Stimulated activated CD4-positive, alpha-beta T cell treated with anti-CD3 and anti-CD28 coated beads, Interleukin-12 subunit alpha, Interleukin-12 subunit beta, amount 100 ng/mL, for 4 hours (primary cell): ENCODE data around the gene TLR6.
"Not testable (repeated sequence)": the region's sequence is repeated elsewhere in the genome, so short reads cannot be mapped to it uniquely, and the experiment has no call there.

Experiments
- DNase-seq: peaks from one replicate; pipeline ENCODE4 v3.0.0-alpha.2; 2020

Gene TLR6

GRCh38 chr4:38818441-38818976 lies 38.1 kb downstream of the TLR6 start:
- DNase-seq, result no peak

GRCh38 chr4:38815885-38816782 lies 40.5 kb downstream of the TLR6 start:
- no peak for DNase-seq

GRCh38 chr4:38814386-38814785 lies 42.2 kb downstream of the TLR6 start:
- DNase-seq, result no peak

- DNase-seq, result no peak
Observed at GRCh38 chr4:38811297-38811696, 45.3 kb downstream of the TLR6 start.

- DNase-seq, result not testable (repeated sequence)
Observed at GRCh38 chr4:38807462-38807861, 49.2 kb downstream of the TLR6 start.

- DNase-seq, result not testable (repeated sequence)
Observed at GRCh38 chr4:38806251-38806650, 50.4 kb downstream of the TLR6 start.

- DNase-seq, result no peak
Observed at GRCh38 chr4:38805530-38806145, 51.0 kb downstream of the TLR6 start.

- DNase-seq, result no peak
Observed at GRCh38 chr4:38804654-38805295, 51.8 kb downstream of the TLR6 start, which contains the start of gene TLR1. Gene TLR1, minus strand, starts transcription at chr4:38804791. Its CDS starts 5,960 bp downstream, at chr4:38798831.

GRCh38 chr4:38803833-38804653 lies 52.6 kb downstream of the TLR6 start:
- DNase-seq, result no peak

- no peak for DNase-seq
Observed at GRCh38 chr4:38802561-38803355, 53.9 kb downstream of the TLR6 start.

- no peak for DNase-seq
Observed at GRCh38 chr4:38800961-38801450, 55.6 kb downstream of the TLR6 start.

GRCh38 chr4:38800366-38800765 lies 56.3 kb downstream of the TLR6 start:
- DNase-seq, result no peak

- no peak for DNase-seq
Observed at GRCh38 chr4:38795087-38795486, 61.5 kb downstream of the TLR6 start.

GRCh38 chr4:38794051-38794450 lies 62.6 kb downstream of the TLR6 start:
- no peak for DNase-seq

GRCh38 chr4:38791010-38791409 lies 65.6 kb downstream of the TLR6 start:
- no peak for DNase-seq

GRCh38 chr4:38788317-38788716 lies 68.3 kb downstream of the TLR6 start:
- no peak for DNase-seq

- DNase-seq, result no peak
Observed at GRCh38 chr4:38787693-38788092, 68.9 kb downstream of the TLR6 start.

GRCh38 chr4:38785901-38786402 lies 70.7 kb downstream of the TLR6 start:
- DNase-seq, result no peak

- DNase-seq, result no peak
Observed at GRCh38 chr4:38785041-38785790, 71.4 kb downstream of the TLR6 start.

- no peak for DNase-seq
Observed at GRCh38 chr4:38784141-38784540, 72.5 kb downstream of the TLR6 start.

- DNase-seq, result no peak
Observed at GRCh38 chr4:38783109-38783460, 73.5 kb downstream of the TLR6 start.
